ENCODE data around the gene NES. TPM values are rescaled to one million over a fixed set of nuclear protein-coding genes. Genes with fewer than 3 reads are reported as not detected.

NES gene
- polyA plus RNA-seq, 1 of the 3 experiments (the other 2 are of a cell fraction), result 15.8 TPM

DNA sequence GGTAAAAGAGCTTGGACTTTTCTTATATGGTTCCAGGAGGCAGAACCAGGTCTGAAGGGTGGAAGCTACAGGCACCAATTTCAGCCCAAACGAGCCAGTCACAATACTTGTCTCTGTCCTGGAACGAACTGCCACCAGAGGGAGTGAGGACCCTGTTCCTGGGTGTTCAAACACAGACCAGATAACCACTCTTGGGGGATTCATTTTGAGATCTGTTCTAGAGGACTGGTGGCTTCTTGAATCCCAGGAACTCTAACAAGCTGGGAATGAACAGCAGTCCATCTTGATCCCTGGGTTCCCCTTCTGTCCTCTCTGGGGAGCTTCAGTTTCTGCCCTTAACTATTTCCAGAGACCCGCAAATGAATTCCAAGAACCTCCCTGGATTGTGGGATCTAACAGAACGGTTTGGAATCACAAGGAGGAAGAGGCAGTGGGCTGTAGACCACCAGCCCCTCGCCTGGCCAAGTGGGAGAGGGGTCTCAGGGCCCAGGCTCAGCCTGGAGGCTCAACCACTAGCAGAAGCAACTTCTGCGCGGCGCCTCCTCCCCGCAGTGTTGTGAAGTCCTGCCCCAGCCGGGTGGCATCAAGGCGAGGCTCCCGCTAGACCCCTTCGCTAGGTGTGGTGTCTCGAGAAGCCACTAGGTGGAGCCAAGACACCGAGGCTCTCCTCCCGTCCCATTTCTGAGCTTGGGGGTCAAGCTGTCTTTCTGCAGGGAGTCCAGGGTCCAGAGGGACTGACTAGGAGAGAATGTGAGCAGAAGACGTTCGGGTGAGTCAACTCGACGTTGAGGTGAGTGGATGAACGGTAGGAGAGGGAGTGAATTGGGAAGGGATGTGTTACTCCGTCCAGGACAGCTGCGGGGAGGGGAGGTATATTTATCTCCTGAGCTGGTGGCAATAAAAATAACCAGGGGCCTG, 12.1 kb upstream of the NES start (continued):
- TF ChIP-seq, protein P1, sequence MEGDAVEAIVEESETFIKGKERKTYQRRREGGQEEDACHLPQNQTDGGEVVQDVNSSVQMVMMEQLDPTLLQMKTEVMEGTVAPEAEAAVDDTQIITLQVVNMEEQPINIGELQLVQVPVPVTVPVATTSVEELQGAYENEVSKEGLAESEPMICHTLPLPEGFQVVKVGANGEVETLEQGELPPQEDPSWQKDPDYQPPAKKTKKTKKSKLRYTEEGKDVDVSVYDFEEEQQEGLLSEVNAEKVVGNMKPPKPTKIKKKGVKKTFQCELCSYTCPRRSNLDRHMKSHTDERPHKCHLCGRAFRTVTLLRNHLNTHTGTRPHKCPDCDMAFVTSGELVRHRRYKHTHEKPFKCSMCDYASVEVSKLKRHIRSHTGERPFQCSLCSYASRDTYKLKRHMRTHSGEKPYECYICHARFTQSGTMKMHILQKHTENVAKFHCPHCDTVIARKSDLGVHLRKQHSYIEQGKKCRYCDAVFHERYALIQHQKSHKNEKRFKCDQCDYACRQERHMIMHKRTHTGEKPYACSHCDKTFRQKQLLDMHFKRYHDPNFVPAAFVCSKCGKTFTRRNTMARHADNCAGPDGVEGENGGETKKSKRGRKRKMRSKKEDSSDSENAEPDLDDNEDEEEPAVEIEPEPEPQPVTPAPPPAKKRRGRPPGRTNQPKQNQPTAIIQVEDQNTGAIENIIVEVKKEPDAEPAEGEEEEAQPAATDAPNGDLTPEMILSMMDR (IDR thresholded peaks at IDR 0.05), result peak; percentile 74
- TF ChIP-seq, protein P2, sequence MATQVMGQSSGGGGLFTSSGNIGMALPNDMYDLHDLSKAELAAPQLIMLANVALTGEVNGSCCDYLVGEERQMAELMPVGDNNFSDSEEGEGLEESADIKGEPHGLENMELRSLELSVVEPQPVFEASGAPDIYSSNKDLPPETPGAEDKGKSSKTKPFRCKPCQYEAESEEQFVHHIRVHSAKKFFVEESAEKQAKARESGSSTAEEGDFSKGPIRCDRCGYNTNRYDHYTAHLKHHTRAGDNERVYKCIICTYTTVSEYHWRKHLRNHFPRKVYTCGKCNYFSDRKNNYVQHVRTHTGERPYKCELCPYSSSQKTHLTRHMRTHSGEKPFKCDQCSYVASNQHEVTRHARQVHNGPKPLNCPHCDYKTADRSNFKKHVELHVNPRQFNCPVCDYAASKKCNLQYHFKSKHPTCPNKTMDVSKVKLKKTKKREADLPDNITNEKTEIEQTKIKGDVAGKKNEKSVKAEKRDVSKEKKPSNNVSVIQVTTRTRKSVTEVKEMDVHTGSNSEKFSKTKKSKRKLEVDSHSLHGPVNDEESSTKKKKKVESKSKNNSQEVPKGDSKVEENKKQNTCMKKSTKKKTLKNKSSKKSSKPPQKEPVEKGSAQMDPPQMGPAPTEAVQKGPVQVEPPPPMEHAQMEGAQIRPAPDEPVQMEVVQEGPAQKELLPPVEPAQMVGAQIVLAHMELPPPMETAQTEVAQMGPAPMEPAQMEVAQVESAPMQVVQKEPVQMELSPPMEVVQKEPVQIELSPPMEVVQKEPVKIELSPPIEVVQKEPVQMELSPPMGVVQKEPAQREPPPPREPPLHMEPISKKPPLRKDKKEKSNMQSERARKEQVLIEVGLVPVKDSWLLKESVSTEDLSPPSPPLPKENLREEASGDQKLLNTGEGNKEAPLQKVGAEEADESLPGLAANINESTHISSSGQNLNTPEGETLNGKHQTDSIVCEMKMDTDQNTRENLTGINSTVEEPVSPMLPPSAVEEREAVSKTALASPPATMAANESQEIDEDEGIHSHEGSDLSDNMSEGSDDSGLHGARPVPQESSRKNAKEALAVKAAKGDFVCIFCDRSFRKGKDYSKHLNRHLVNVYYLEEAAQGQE (IDR thresholded peaks at IDR 0.05; ENCODE audit: low read depth, low read length), result no peak
- peak; percentile 99 for TF ChIP-seq RAD21 (IDR thresholded peaks at IDR 0.05; ENCODE audit: low read length)

DNA sequence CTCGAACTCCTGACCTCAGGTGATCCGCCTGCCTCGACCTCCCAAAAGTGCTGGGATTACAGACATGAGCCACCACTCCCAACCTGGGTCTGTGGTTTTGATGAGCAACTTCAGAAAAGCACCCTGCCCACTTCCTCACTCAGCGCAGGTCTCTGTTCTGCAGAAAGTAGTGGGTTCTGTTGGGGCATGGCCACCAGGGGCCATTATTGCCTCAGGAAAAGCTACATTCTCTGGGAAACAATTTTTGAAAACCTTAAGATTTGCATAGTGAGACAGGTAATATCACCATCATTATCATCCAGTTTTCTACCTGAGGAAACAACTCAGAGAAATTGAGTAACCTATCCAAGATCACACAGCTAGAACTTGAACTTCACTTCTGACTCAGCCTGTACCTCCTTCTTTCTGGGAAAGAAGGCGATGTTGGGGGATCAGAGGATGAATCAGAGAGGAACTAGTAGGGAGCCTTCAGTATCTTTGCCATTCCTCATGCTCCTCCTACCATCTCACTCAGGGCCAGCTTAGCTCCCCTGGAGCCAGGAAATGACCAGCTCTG, 7.1 kb upstream of the NES start:
- ChIA-PET CTCF (interaction anchor here (0.8 to 45.5 kb wide), 10 partner anchors 24 to 244 kb away, joined by 3 to 2702 read pairs (median 4); partner anchors contain the start of genes CRABP2, ISG20L2 and METTL25B), POLR2A (no interaction called here)
- Histone ChIP-seq H3F3A (replicated peaks; ENCODE audit: insufficient read depth) (no peaks in the 10 kb centered on the region), H4K20me1 (ENCODE audit: insufficient read depth) (no peaks in the 10 kb centered on the region), H3K4me3 (ENCODE audit: low read depth in 2 of 2, low read length in 1 of 2) (no peak overlapping the region), H3K4me2 (no peak overlapping the region), H3K79me2 (ENCODE audit: insufficient read depth) (no peaks in the 10 kb centered on the region), H3K9ac (no peak overlapping the region), H2AFZ (ENCODE audit: low read depth) (no peak overlapping the region), H3K27ac (ENCODE audit: low read depth in 2 of 2, low read length in 1 of 2) (no peak overlapping the region), H3K27me3 (ENCODE audit: insufficient read depth) (no peaks in the 10 kb centered on the region), H3K9me3 (no peaks in the 10 kb centered on the region), H3K36me3 (replicated peaks in 1 of 2; ENCODE audit: control insufficient read depth in 1 of 2, insufficient read depth in 2 of 2, low read length in 1 of 2) (no peaks in the 10 kb centered on the region), H3K9me2 (no peaks in the 10 kb centered on the region), H3K4me1 (ENCODE audit: control insufficient read depth in 1 of 2, insufficient read depth in 2 of 2, low read depth in 1 of 2, low read length in 1 of 2) (peaks cover 0 to 4% of the 10 kb centered on the region in 2 experiments; a peak in 2 of 4 replicates)
- TF ChIP-seq, protein P3, sequence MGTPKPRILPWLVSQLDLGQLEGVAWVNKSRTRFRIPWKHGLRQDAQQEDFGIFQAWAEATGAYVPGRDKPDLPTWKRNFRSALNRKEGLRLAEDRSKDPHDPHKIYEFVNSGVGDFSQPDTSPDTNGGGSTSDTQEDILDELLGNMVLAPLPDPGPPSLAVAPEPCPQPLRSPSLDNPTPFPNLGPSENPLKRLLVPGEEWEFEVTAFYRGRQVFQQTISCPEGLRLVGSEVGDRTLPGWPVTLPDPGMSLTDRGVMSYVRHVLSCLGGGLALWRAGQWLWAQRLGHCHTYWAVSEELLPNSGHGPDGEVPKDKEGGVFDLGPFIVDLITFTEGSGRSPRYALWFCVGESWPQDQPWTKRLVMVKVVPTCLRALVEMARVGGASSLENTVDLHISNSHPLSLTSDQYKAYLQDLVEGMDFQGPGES (IDR thresholded peaks at IDR 0.05; ENCODE audit: low read depth, low read length), result no peak
- TF ChIP-seq RAD21 (IDR thresholded peaks at IDR 0.05; ENCODE audit: low read length), result peak; percentile 20; the same call in 1 of the 2 replicates
- TF ChIP-seq MXI1 (IDR thresholded peaks at IDR 0.05; ENCODE audit: low read depth, low read length), result no peak
- no peak for TF ChIP-seq MEF2A (IDR thresholded peaks at IDR 0.05; ENCODE audit: borderline replicate concordance, low read depth)
- no peak for TF ChIP-seq GATA2 (CRISPR knock-in tag; IDR thresholded peaks at IDR 0.05)
- no peak for TF ChIP-seq FOXM1 (IDR thresholded peaks at IDR 0.05; ENCODE audit: low read depth)
- TF ChIP-seq, protein P1 (IDR thresholded peaks at IDR 0.05), result peak; percentile 21; the same call in 1 of the 2 replicates
- 62% methylated on average over 5 of the region's 5 CpGs for WGBS (ENCODE audit: low lambda C conversion rate)
- no peak for DNase-seq

Data from SK-N-SH (cell line).